Measurements from ENCODE around the gene RIOX2.

DNA sequence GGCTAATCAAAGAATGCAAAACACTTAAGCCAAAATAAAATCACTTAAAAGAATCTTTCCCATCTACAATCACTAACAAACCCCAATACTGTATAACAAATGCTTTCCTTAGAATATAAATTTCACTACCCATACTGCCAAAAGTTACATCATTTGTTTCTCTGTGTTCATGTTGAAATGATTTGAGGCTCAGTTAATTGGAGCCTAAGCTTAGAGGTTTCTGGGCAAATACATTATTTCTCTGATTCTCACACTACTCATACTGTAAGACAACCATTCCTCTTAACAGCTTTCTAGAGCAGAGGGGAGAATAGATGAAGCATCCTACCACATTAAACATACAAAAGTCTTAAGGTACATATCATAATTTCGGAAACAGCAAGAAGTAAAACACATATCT lies 2.1 kb downstream of the RIOX2 start:
- TF ChIP-seq ZSCAN25 (CRISPR knock-in tag; IDR thresholded peaks at IDR 0.05), result no peak
- no peak for TF ChIP-seq SRSF9 (IDR thresholded peaks at IDR 0.05; ENCODE audit: borderline replicate concordance, insufficient read depth, low read depth, low read length, poor library complexity, severe bottlenecking)
- no peak for TF ChIP-seq TEAD2 (CRISPR knock-in tag; IDR thresholded peaks at IDR 0.05)
- TF ChIP-seq HNF4A (CRISPR knock-in tag; IDR thresholded peaks at IDR 0.05), result no peak
- TF ChIP-seq RAD21 (CRISPR knock-in tag; IDR thresholded peaks at IDR 0.05), result no peak
- TF ChIP-seq NFIC (IDR thresholded peaks at IDR 0.05; ENCODE audit: low read length), result no peak
- TF ChIP-seq NFE2L1 (CRISPR knock-in tag; IDR thresholded peaks at IDR 0.05; ENCODE audit: borderline replicate concordance), result no peak
- no peak for TF ChIP-seq NFE2 (CRISPR knock-in tag; IDR thresholded peaks at IDR 0.05)
- no peak for TF ChIP-seq FOXA3 (CRISPR knock-in tag; IDR thresholded peaks at IDR 0.05)
- TF ChIP-seq USF2 (IDR thresholded peaks at IDR 0.05; ENCODE audit: low read depth, low read length), result no peak
- TF ChIP-seq USF2 (CRISPR knock-in tag; IDR thresholded peaks at IDR 0.05; ENCODE audit: borderline replicate concordance), result no peak
- no peak for TF ChIP-seq EHMT2 (IDR thresholded peaks at IDR 0.05; ENCODE audit: borderline replicate concordance, low read depth, low read length)

Measured in HepG2 (cell line).